Measurements from ENCODE around the gene C2CD5.

Gene C2CD5

DNA sequence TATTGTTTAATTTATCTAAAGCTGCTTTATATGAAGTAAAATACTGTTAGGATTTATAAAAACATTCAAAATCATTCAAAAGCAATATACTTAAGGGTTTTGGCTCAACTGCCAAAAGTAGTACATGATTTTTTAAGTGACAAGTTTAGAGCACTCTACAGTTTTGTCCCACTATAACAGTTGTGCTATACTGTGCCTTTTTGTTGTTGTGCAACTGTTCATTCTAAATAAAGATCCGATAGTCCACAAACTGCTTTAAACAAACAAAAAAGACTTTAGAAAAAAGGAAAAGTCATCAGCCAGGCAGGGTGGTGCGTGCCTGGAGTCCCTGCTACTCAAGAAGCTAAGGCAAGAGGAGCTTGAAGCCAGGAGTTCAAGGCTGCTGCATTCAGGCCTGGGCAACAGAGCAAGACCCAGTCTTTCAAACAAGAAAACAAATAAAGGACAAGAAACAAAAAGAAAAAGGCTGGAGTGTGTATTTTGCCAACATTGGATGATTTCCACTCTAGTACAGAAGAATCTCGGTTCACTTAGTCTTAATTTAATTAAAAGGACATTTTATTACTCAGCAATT lies 7.3 kb downstream of the C2CD5 start:
- no peak overlapping the region for H3K4me3 ChIP-seq (ENCODE audit: low read depth, low read length)
- DNase-seq (ENCODE audit: low read depth) = no peak
- in situ Hi-C loops (cut with HindIII; ENCODE audit: low sequenced_read_pairs) = no loop called here
- TF ChIP-seq, protein P1, sequence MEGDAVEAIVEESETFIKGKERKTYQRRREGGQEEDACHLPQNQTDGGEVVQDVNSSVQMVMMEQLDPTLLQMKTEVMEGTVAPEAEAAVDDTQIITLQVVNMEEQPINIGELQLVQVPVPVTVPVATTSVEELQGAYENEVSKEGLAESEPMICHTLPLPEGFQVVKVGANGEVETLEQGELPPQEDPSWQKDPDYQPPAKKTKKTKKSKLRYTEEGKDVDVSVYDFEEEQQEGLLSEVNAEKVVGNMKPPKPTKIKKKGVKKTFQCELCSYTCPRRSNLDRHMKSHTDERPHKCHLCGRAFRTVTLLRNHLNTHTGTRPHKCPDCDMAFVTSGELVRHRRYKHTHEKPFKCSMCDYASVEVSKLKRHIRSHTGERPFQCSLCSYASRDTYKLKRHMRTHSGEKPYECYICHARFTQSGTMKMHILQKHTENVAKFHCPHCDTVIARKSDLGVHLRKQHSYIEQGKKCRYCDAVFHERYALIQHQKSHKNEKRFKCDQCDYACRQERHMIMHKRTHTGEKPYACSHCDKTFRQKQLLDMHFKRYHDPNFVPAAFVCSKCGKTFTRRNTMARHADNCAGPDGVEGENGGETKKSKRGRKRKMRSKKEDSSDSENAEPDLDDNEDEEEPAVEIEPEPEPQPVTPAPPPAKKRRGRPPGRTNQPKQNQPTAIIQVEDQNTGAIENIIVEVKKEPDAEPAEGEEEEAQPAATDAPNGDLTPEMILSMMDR (IDR thresholded peaks at IDR 0.05; ENCODE audit: low read depth, low read length, missing control alignments) = no peak

DNA sequence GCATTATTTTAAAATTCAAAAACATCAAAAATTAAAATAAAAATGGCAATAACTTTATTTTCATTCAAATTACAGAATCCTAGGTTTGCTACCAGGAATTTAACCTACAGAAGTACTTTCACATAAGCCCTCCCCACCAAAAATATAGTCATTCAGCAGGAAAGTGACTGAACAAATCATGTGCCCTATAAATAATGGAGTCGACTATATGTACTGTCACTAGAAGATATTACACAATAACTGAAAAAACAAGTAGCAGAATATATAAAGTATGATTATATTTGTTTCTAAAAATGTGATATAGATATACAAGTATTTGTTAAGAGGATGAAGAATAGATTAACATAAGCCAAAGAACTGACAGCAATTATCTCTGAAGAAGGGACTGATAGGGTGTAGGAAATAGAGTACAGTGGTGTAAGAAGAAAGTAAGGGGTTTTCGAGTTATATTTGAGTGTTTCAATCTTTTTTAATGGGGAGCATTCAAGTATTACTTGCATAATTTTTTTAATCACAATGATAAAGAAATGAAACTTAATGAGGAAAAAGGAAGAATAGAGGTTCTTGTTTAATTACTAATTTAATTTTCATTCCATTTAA lies 7.9 kb downstream of the C2CD5 start:
- TF ChIP-seq, protein P1 (IDR thresholded peaks at IDR 0.05; ENCODE audit: low read depth, low read length, missing control alignments) = no peak
- no peak for DNase-seq (ENCODE audit: low read depth)
- no peak overlapping the region for H3K4me3 ChIP-seq (ENCODE audit: low read depth, low read length)
- in situ Hi-C loops (cut with HindIII; ENCODE audit: low sequenced_read_pairs) = no loop called here

DNA sequence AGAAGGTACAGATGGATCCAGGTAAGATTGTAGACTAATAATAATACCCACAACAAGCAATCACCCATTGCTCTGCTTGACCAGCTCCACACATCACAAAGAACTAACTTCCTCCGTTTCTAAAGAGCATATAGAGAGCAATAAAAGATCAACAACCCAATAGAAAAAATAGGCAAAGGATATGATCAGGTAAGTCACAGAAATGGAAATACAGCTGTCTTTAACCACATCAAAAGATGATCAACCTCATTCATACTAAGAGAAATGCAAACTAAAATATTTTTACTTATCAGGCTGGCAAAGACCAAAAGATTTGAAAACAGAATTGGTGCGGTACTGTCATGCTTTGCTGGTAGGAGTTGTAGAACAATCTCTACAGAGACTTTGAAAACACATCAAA lies 8.9 kb downstream of the C2CD5 start:
- in situ Hi-C loops (cut with HindIII; ENCODE audit: low sequenced_read_pairs) = no loop called here
- no peak for DNase-seq (ENCODE audit: low read depth)

DNA sequence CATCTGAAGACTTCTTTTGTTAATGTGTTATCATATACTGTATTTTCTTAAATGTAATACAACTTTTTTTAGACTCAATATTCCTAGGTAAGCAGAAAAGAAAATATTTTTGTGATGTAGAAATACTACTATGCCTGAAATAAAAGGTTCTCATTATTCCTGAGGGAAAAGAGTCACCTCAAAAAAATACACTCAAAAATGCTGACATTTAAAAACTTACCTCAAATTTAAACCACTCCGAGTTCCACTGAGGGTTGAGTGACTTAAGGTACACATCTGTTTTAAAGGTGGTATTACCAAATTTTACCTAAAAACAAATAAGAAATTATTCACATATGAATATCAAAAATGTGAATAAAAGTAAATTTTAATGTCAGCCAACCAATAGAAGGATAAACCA lies 9.3 kb downstream of the C2CD5 start:
- H3K4me3 ChIP-seq (ENCODE audit: low read depth, low read length) = no peak overlapping the region
- in situ Hi-C loops (cut with HindIII; ENCODE audit: low sequenced_read_pairs) = no loop called here
- TF ChIP-seq, protein P1 (IDR thresholded peaks at IDR 0.05; ENCODE audit: low read depth, low read length, missing control alignments) = no peak
- DNase-seq (ENCODE audit: low read depth) = no peak

More for the DNA sequence above, 8.9 kb downstream of the C2CD5 start:
- H3K4me3 ChIP-seq (ENCODE audit: low read depth, low read length) = no peak overlapping the region
- TF ChIP-seq, protein P1 (IDR thresholded peaks at IDR 0.05; ENCODE audit: low read depth, low read length, missing control alignments) = no peak

DNA sequence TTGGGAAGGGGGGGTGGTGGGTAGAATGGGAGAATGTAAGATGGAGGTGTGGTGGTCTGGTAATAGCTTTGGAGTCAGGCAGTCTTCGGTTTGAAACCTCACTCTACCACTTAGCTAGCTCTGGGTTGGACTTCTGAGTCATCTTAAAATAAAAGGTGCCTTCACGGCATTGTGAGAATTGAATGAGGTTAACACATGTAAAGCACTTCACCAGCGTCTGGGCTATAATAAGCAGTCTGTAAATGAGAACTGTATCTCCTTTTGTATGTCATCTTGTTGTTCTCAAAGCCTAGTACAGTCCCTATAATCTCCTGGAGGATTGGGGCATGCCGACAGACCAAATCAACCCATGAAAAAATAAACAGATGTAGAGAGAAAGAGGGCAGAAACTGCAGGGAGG lies 11.2 kb downstream of the C2CD5 start:
- TF ChIP-seq, protein P1 (IDR thresholded peaks at IDR 0.05; ENCODE audit: low read depth, low read length, missing control alignments) = no peak
- no peak for DNase-seq (ENCODE audit: low read depth)
- in situ Hi-C loops (cut with HindIII; ENCODE audit: low sequenced_read_pairs) = no loop called here
- no peak overlapping the region for H3K4me3 ChIP-seq (ENCODE audit: low read depth, low read length)

DNA sequence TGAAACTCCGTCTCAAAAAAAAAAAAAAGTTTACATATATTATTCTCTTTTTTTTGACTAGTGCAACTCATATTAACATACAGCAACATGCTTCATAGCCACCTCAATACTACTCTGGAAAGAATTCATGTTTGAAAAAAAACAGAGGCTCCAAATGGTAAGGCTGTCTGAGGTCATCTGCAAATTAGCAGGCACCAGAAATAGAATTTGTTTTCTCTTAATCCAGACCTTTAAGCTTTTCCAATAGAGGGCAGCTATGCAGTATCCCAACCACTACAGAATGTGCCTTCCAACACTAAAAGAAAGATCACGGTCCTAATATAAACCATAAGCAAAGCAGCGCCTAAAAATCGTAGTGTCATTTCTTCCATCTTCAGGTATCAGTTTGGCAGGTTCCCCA lies 12.0 kb downstream of the C2CD5 start:
- in situ Hi-C loops (cut with HindIII; ENCODE audit: low sequenced_read_pairs) = no loop called here
- no peak for DNase-seq (ENCODE audit: low read depth)
- TF ChIP-seq, protein P1 (IDR thresholded peaks at IDR 0.05; ENCODE audit: low read depth, low read length, missing control alignments) = no peak
- no peak overlapping the region for H3K4me3 ChIP-seq (ENCODE audit: low read depth, low read length)
